NCI-H1694 (cell line): ENCODE results near the gene BSPRY.
"Not testable (repeated sequence)": the region's sequence is repeated elsewhere in the genome, so short reads cannot be mapped to it uniquely, and the experiment has no call there.

ENCODE experiments used
- DNase-seq: peaks from one replicate; lab custom pipeline; 2025; lab: John Stamatoyannopoulos, UW

BSPRY gene

GRCh38 chr9:113370806-113371325 is 21.5 kb downstream of the BSPRY start:
- DNase-seq = no peak

- DNase-seq = no peak
Measured at GRCh38 chr9:113372059-113372458, 22.7 kb downstream of the BSPRY start.

- DNase-seq = no peak
Measured at GRCh38 chr9:113373256-113373655, 23.9 kb downstream of the BSPRY start.

GRCh38 chr9:113373676-113374392 is 24.5 kb downstream of the BSPRY start:
- DNase-seq = no peak

- DNase-seq = no peak
Measured at GRCh38 chr9:113375057-113376023, 26.0 kb downstream of the BSPRY start.

GRCh38 chr9:113376634-113377567 is 27.6 kb downstream of the BSPRY start, which contains the start of gene HDHD3:
Gene HDHD3 (minus strand): TSS chr9:113376986. CDS start chr9:113374354, 2,632 bp downstream.
- DNase-seq = peak; percentile 40

- not testable (repeated sequence) for DNase-seq
Measured at GRCh38 chr9:113379094-113379828, 29.9 kb downstream of the BSPRY start.

- not testable (repeated sequence) for DNase-seq
Measured at GRCh38 chr9:113379829-113380210, 30.5 kb downstream of the BSPRY start.

GRCh38 chr9:113380869-113381378 is 31.6 kb downstream of the BSPRY start:
- no peak for DNase-seq

- DNase-seq = not testable (repeated sequence)
Measured at GRCh38 chr9:113381441-113381840, 32.1 kb downstream of the BSPRY start.

GRCh38 chr9:113381909-113382411 is 32.6 kb downstream of the BSPRY start:
- DNase-seq = no peak

GRCh38 chr9:113386571-113387393 is 37.4 kb downstream of the BSPRY start:
- DNase-seq = no peak

GRCh38 chr9:113387560-113388230 is 38.4 kb downstream of the BSPRY start:
- no peak for DNase-seq

- no peak for DNase-seq
Measured at GRCh38 chr9:113388833-113389232, 39.5 kb downstream of the BSPRY start.

- no peak for DNase-seq
Measured at GRCh38 chr9:113389451-113389850, 40.1 kb downstream of the BSPRY start.

GRCh38 chr9:113390192-113390960 is 41.0 kb downstream of the BSPRY start:
- DNase-seq = no peak

GRCh38 chr9:113391917-113392316 is 42.6 kb downstream of the BSPRY start:
- DNase-seq = no peak

GRCh38 chr9:113393281-113393680 is 43.9 kb downstream of the BSPRY start:
- no peak for DNase-seq
